Liver (tissue), 9 donors: ENCODE measurements around the gene AHRR. TPM values are rescaled to one million over a fixed set of nuclear protein-coding genes. Genes with fewer than 3 reads are reported as not detected.

Experiments used
- DNase-seq: peaks from one replicate; pipeline ENCODE4 v3.0.0-alpha.2; 2017; ENCODE audit warnings: low spot score
- H3K27ac ChIP-seq, 2 donors: one replicate each; pipeline ENCODE4 v1.7.0; 2013; ENCODE audit warnings: inconsistent platforms in 2 of 2, low read length in 2 of 2, control low read depth in 1 of 2, low read depth in 1 of 2, mild to moderate bottlenecking in 1 of 2
- H3K27me3 ChIP-seq, 4 donors: one replicate each; pipeline versions ENCODE4 v1.6.1 to v1.7.0; 2013; ENCODE audit warnings: low read length in 3 of 4, inconsistent platforms in 1 of 4, mild to moderate bottlenecking in 1 of 4, moderate library complexity in 1 of 4; ENCODE audit not compliant: control insufficient read depth in 4 of 4, insufficient read depth in 4 of 4
- H3K36me3 ChIP-seq, 4 donors: one replicate each; pipeline versions ENCODE4 v1.6.1 to v1.7.0; 2013; ENCODE audit warnings: low read length in 3 of 4, mild to moderate bottlenecking in 3 of 4, low read depth in 1 of 4, moderate library complexity in 1 of 4; ENCODE audit not compliant: control insufficient read depth in 4 of 4, insufficient read depth in 3 of 4
- H3K4me1 ChIP-seq, 4 donors: one replicate each; pipeline versions ENCODE4 v1.6.1 to v1.7.0; 2013; ENCODE audit warnings: low read length in 3 of 4, mild to moderate bottlenecking in 3 of 4, moderate library complexity in 1 of 4; ENCODE audit not compliant: control insufficient read depth in 4 of 4, insufficient read depth in 4 of 4
- H3K4me3 ChIP-seq, 3 donors: one replicate each; pipeline versions ENCODE4 v1.6.1 to v1.7.0; 2013; ENCODE audit warnings: low read length in 3 of 3, control low read depth in 1 of 3, low read depth in 1 of 3, mild to moderate bottlenecking in 1 of 3
- H3K9ac ChIP-seq, 2 donors: one replicate each; pipeline ENCODE4 v1.7.0; 2013; ENCODE audit warnings: low read length in 2 of 2, mild to moderate bottlenecking in 2 of 2, moderate library complexity in 2 of 2, control low read depth in 1 of 2, low read depth in 1 of 2
- H3K9me3 ChIP-seq, 4 donors: one replicate each; pipeline versions ENCODE4 v1.6.1 to v1.7.0; 2013; ENCODE audit warnings: low read length in 3 of 4; ENCODE audit not compliant: control insufficient read depth in 4 of 4
- ATF3 ChIP-seq: IDR thresholded peaks from 2 replicates; pipeline ENCODE4 v1.6.1; 2016; ENCODE audit warnings: antibody characterized with exemption
- CTCF ChIP-seq: fragments of 150-350 bp; IDR thresholded peaks from 2 replicates; pipeline ENCODE4 v1.5.1; 2017; ENCODE audit warnings: improper control_type of control experiment, low read depth, low read length; ENCODE audit not compliant: missing input control
- EGR1 ChIP-seq, 2 donors: IDR thresholded peaks; 2 replicates each; pipeline ENCODE4 v1.6.1; 2016 to 2018; ENCODE audit warnings: antibody characterized with exemption in 2 of 2, low read depth in 2 of 2
- GABPA ChIP-seq, 2 donors: IDR thresholded peaks in 1 of 2; conservative IDR thresholded peaks in 1 of 2; 2 replicates each; pipeline ENCODE4 v1.6.1; 2016; ENCODE audit warnings: antibody characterized with exemption in 2 of 2, mild to moderate bottlenecking in 1 of 2, moderate library complexity in 1 of 2
- HNF4A ChIP-seq, 2 donors: conservative IDR thresholded peaks; 2 replicates each; pipeline ENCODE4 v1.6.1; 2016; ENCODE audit warnings: antibody characterized with exemption in 2 of 2, mild to moderate bottlenecking in 2 of 2
- JUND ChIP-seq, 2 donors: IDR thresholded peaks; 2 replicates each; pipeline ENCODE4 v1.6.1; 2016; ENCODE audit warnings: antibody characterized with exemption in 2 of 2
- MAX ChIP-seq: IDR thresholded peaks from 2 replicates; pipeline ENCODE4 v1.6.1; 2016; ENCODE audit warnings: antibody characterized with exemption
- NR2F2 ChIP-seq: IDR thresholded peaks from 2 replicates; pipeline ENCODE4 v1.6.1; 2016; ENCODE audit warnings: antibody characterized with exemption
- RAD21 ChIP-seq, 2 donors: IDR thresholded peaks; 2 replicates each; pipeline ENCODE4 v1.6.1; 2016; ENCODE audit warnings: antibody characterized with exemption in 2 of 2, mild to moderate bottlenecking in 2 of 2
- REST ChIP-seq: IDR thresholded peaks from 2 replicates; pipeline ENCODE4 v1.6.1; 2016; ENCODE audit warnings: antibody characterized with exemption, mild to moderate bottlenecking
- RXRA ChIP-seq, 2 donors: IDR thresholded peaks; 2 replicates each; pipeline ENCODE4 v1.6.1; 2017 to 2018; ENCODE audit warnings: antibody characterized with exemption in 2 of 2, mild to moderate bottlenecking in 1 of 2
- SP1 ChIP-seq: IDR thresholded peaks from 2 replicates; pipeline ENCODE4 v1.6.1; 2018; ENCODE audit warnings: antibody characterized with exemption, mild to moderate bottlenecking
- YY1 ChIP-seq: IDR thresholded peaks from 2 replicates; pipeline ENCODE4 v1.6.1; 2016; ENCODE audit warnings: antibody characterized with exemption, mild to moderate bottlenecking
- ZBTB33 ChIP-seq: IDR thresholded peaks from 2 replicates; pipeline ENCODE4 v1.6.1; 2016; ENCODE audit warnings: antibody characterized with exemption
- WGBS: extraction: QIAGEN DNeasy Blood & Tissue Kit; methylation state at CpG from one replicate; pipeline ENCODE4 v1.1.7; 2013; 5-methylcytosine and 5-hydroxymethylcytosine counted together
- polyA plus RNA-seq, 2 donors: library from polyadenylated mRNA; stranded (reverse) in 1 of 2; unstranded in 1 of 2; fragments of 200-250 nt in 1 of 2; fragments of >200 nt in 1 of 2; fragmentation: Nextera tagmentation in 1 of 2; extraction: Ambion mirVana in 1 of 2; gene quantifications; one replicate each; pipeline versions ENCODE4 v1.2.1 to v1.2.3, GENCODE V29; 2013 to 2015
- total RNA-seq, 2 donors: library from RNA; depleted of rRNA; stranded (reverse); fragments of >200 nt; gene quantifications; one replicate each; pipeline ENCODE4 v1.2.3, GENCODE V29; 2014
- donor health status: healthy.
- donor health status: healthy.
- donor health status: healthy.
- donor health status: healthy.
- donor health status: healthy.

Gene AHRR
- total and polyA plus RNA-seq, 4 donors: 0.15 to 0.47 (median 0.24) TPM

- H3K4me3 ChIP-seq: no peak overlapping the region
- no peak overlapping the region for H3K27ac ChIP-seq
- peaks cover 0 to 3% (median 0%) of the 10 kb centered on the region in 4 donors for H3K4me1 ChIP-seq
- no peaks in the 10 kb centered on the region for H3K27me3 ChIP-seq
- WGBS: 95% methylated on average over 10 of the region's 10 CpGs
- TF ChIP-seq NR2F2: no peak
- TF ChIP-seq GABPA (IDR thresholded peaks at IDR 0.05 in 1 of 2, conservative IDR thresholded peaks at IDR 0.05 in 1 of 2): no peak
- TF ChIP-seq RXRA (IDR thresholded peaks at IDR 0.05): no peak
- no peak for TF ChIP-seq RAD21 (IDR thresholded peaks at IDR 0.05)
- TF ChIP-seq SP1: no peak
- no peak for TF ChIP-seq MAX
- no peak for TF ChIP-seq YY1
- TF ChIP-seq ZBTB33: no peak
- no peak for TF ChIP-seq REST
- no peak for TF ChIP-seq HNF4A (conservative IDR thresholded peaks at IDR 0.05)
- no peak for TF ChIP-seq JUND (IDR thresholded peaks at IDR 0.05)
- TF ChIP-seq EGR1 (IDR thresholded peaks at IDR 0.05; ENCODE audit: low read depth in 2 of 2): no peak
- no peak for TF ChIP-seq CTCF
- no peak for TF ChIP-seq ATF3
- H3K9me3 ChIP-seq: peaks cover 0 to 2% (median 0%) of the 10 kb centered on the region in 4 donors
- peak; percentile 26 for DNase-seq
- H3K9ac ChIP-seq: no peak overlapping the region
- no peaks in the 10 kb centered on the region for H3K36me3 ChIP-seq
These were observed 55.9 kb downstream of the AHRR start for GRCh38 chr5:377326-377981.
